Esophagus muscularis mucosa (tissue), 4 donors: ENCODE measurements around the gene LAT. TPM values are rescaled to one million over a fixed set of nuclear protein-coding genes. Genes with fewer than 3 reads are reported as not detected.

Experiments
- DNase-seq: peaks from one replicate; pipeline ENCODE4 v3.0.0-alpha.2; 2017; ENCODE audit errors: extremely low spot score
- H3K27ac ChIP-seq, 4 donors: fragments of 200-600 bp; sonication (generic); replicated peaks in 1 of 4; 1 replicate in 3 of 4; 2 replicates in 1 of 4; pipeline ENCODE4 v1.5.1; 2016 to 2019; ENCODE audit warnings: mild to moderate bottlenecking in 1 of 4
- H3K27me3 ChIP-seq, 4 donors: fragments of 200-600 bp; sonication (generic); one replicate each; pipeline versions ENCODE4 v1.5.1 to v1.6.0; 2016 to 2019
- H3K36me3 ChIP-seq, 4 donors: fragments of 200-600 bp; sonication (generic); one replicate each; pipeline ENCODE4 v1.5.1; 2016 to 2019
- H3K4me1 ChIP-seq, 4 donors: fragments of 200-600 bp; sonication (generic); one replicate each; pipeline ENCODE4 v1.5.1; 2016 to 2019
- H3K4me3 ChIP-seq, 4 donors: fragments of 200-600 bp; sonication (generic); 1 replicate in 2 of 4; 2 replicates in 2 of 4; pipeline ENCODE4 v1.5.1; 2016 to 2019; ENCODE audit warnings: mild to moderate bottlenecking in 4 of 4, moderate library complexity in 1 of 4
- H3K9me3 ChIP-seq, 4 donors: fragments of 200-600 bp; sonication (generic); 1 replicate in 3 of 4; 2 replicates in 1 of 4; pipeline ENCODE4 v1.5.1; 2016 to 2019
- CTCF ChIP-seq, 3 experiments: fragments of 200-600 bp in 2 of 3; fragments of 450-650 bp in 1 of 3; sonication (generic) in 2 of 3; IDR thresholded peaks; one replicate each; pipeline ENCODE4 v1.5.1; 2017 to 2019; ENCODE audit warnings: antibody characterized with exemption in 3 of 3, mild to moderate bottlenecking in 2 of 3, moderate library complexity in 1 of 3
- EP300 ChIP-seq: sonication (generic); formaldehyde crosslinking; IDR thresholded peaks from one replicate; pipeline ENCODE4 v1.6.1; 2017; ENCODE audit warnings: antibody characterized with exemption
- POLR2A ChIP-seq: fragments of 450-650 bp; IDR thresholded peaks from one replicate; pipeline ENCODE4 v1.6.1; 2017; ENCODE audit warnings: antibody characterized with exemption, moderate library complexity, mild to moderate bottlenecking, low read depth
- POLR2AphosphoS5 ChIP-seq, 2 donors: sonication (generic); formaldehyde crosslinking; IDR thresholded peaks; one replicate each; pipeline ENCODE4 v1.6.1; 2017; ENCODE audit warnings: antibody characterized with exemption in 2 of 2
- WGBS: methylation state at CpG from one replicate; pipeline ENCODE4 v1.1.5; 2018; 5-methylcytosine and 5-hydroxymethylcytosine counted together
- intact Hi-C: fragments of 100-400 bp; cut with DNase I; formaldehyde crosslinking; loops from one replicate; pipeline ENCODE4 v1.15.1; 2023
- total RNA-seq, 4 donors: library from RNA; depleted of rRNA; stranded (reverse); fragments of >200 nt; gene quantifications; one replicate each; pipeline versions ENCODE4 v1.1.0 to v1.2.1, GENCODE V29; 2016

Gene LAT
- total RNA-seq, 4 donors from 2014 or later = 3.1 to 6.5 (median 6.2) TPM

- DNase-seq = no peak
- no peak for TF ChIP-seq CTCF (IDR thresholded peaks at IDR 0.05)
- TF ChIP-seq POLR2A = no peak
- no peak for TF ChIP-seq EP300
- no peak for TF ChIP-seq POLR2AphosphoS5 (IDR thresholded peaks at IDR 0.05)
- no peaks in the 10 kb centered on the region for H3K9me3 ChIP-seq
Measured at GRCh38 chr16:29025735-29026134, 40.9 kb downstream of the LAT start.

GRCh38 chr16:29028457-29029167 is 43.8 kb downstream of the LAT start:
- Histone ChIP-seq H3K27ac (no peak overlapping the region), H3K4me1 (no peaks in the 10 kb centered on the region), H3K9me3 (no peaks in the 10 kb centered on the region), H3K4me3 (no peak overlapping the region), H3K27me3 (peaks cover 0 to 48% (median 0%) of the 10 kb centered on the region in 4 donors), H3K36me3 (no peaks in the 10 kb centered on the region)
- intact Hi-C loops = no loop called here
- DNase-seq = no peak
- WGBS = 71% methylated on average over 5 of the region's 7 CpGs
- no peak for TF ChIP-seq POLR2AphosphoS5 (IDR thresholded peaks at IDR 0.05)
- TF ChIP-seq CTCF (IDR thresholded peaks at IDR 0.05) = no peak
- no peak for TF ChIP-seq POLR2A
- TF ChIP-seq EP300 = no peak

More at GRCh38 chr16:29025735-29026134, 40.9 kb downstream of the LAT start:
- no peaks in the 10 kb centered on the region for H3K4me1 ChIP-seq
- H3K4me3 ChIP-seq = no peak overlapping the region
- H3K27ac ChIP-seq = no peak overlapping the region
- H3K27me3 ChIP-seq = peaks cover 0 to 58% (median 3%) of the 10 kb centered on the region in 4 donors
- WGBS = 94% methylated on average over 4 of the region's 4 CpGs
- no peaks in the 10 kb centered on the region for H3K36me3 ChIP-seq
- intact Hi-C loops = no loop called here

GRCh38 chr16:29029168-29029994 is 44.5 kb downstream of the LAT start:
- Histone ChIP-seq H3K4me1 (no peaks in the 10 kb centered on the region), H3K4me3 (no peak overlapping the region), H3K9me3 (no peaks in the 10 kb centered on the region), H3K27ac (no peak overlapping the region), H3K27me3 (peaks cover 0 to 40% (median 0%) of the 10 kb centered on the region in 4 donors), H3K36me3 (no peaks in the 10 kb centered on the region)
- no peak for DNase-seq
- intact Hi-C loops = no loop called here
- TF ChIP-seq CTCF (IDR thresholded peaks at IDR 0.05) (no peak), POLR2AphosphoS5 (IDR thresholded peaks at IDR 0.05) (no peak), EP300 (no peak), POLR2A (no peak)
- WGBS = 35% methylated on average over 11 of the region's 16 CpGs

GRCh38 chr16:29030086-29030840 is 45.4 kb downstream of the LAT start:
- no peak for DNase-seq

More at GRCh38 chr16:29030086-29030840, 45.4 kb downstream of the LAT start:
- no peak overlapping the region for H3K4me3 ChIP-seq
- no peaks in the 10 kb centered on the region for H3K36me3 ChIP-seq
- no peaks in the 10 kb centered on the region for H3K9me3 ChIP-seq
- peaks cover 0 to 32% (median 0%) of the 10 kb centered on the region in 4 donors for H3K27me3 ChIP-seq
- TF ChIP-seq CTCF (IDR thresholded peaks at IDR 0.05) (no peak), EP300 (no peak), POLR2A (no peak), POLR2AphosphoS5 (IDR thresholded peaks at IDR 0.05) (no peak)
- intact Hi-C loops = no loop called here
- H3K27ac ChIP-seq = no peak overlapping the region
- WGBS = 75% methylated on average over 7 of the region's 8 CpGs
- no peaks in the 10 kb centered on the region for H3K4me1 ChIP-seq

Other genes starting within 250 kb of the LAT start
- gene NPIPB9, start 233.3 kb upstream of the LAT start, total RNA-seq = 1 to 10 TPM in 2 of 4 donors, under 1 TPM in 2; 0.66 to 2.2 (median 1.3) TPM
- 10 to 100 TPM; 43.4 to 73.9 (median 52.6) TPM for gene ATXN2L, start 162.1 kb upstream of the LAT start, total RNA-seq
- gene TUFM, start 138.7 kb upstream of the LAT start, total RNA-seq = 100 to 1,000 TPM in 1 of 4 donors, 10 to 100 TPM in 3; 63.1 to 106 (median 82.8) TPM
- 10 to 100 TPM; 27.0 to 48.4 (median 34.7) TPM for gene SH2B1, start 121.2 kb upstream of the LAT start, total RNA-seq
- under 1 TPM in 1 of 4 donors, not detected in 3; 0.86 TPM for gene ATP2A1, start 106.6 kb upstream of the LAT start, total RNA-seq
- gene RABEP2, start 59.8 kb upstream of the LAT start, total RNA-seq = 10 to 100 TPM; 15.0 to 27.2 (median 16.7) TPM
- gene CD19, start 53.1 kb upstream of the LAT start, total RNA-seq = under 1 TPM in 1 of 4 donors, not detected in 3; 0.66 TPM
- 10 to 100 TPM; 15.6 to 30.3 (median 20.3) TPM for gene NFATC2IP, start 34.1 kb upstream of the LAT start, total RNA-seq
- 10 to 100 TPM; 12.9 to 36.0 (median 21.8) TPM for gene SPNS1, start 10.3 kb upstream of the LAT start, total RNA-seq